ENCODE measurements around the gene SACS.
"Not testable (repeated sequence)": the region's sequence is repeated elsewhere in the genome, so short reads cannot be mapped to it uniquely, and the experiment has no call there.

The SACS gene

GRCh38 chr13:23401156-23401555, 32.3 kb downstream of the SACS start:
- DNase-seq, result not testable (repeated sequence)

- no peak for DNase-seq
Observed at GRCh38 chr13:23399347-23399746, 34.2 kb downstream of the SACS start.

- DNase-seq, result no peak
Observed at GRCh38 chr13:23394821-23395220, 38.7 kb downstream of the SACS start.

GRCh38 chr13:23392925-23393645, 40.4 kb downstream of the SACS start:
- DNase-seq, result no peak

- no peak for DNase-seq
Observed at GRCh38 chr13:23392313-23392712, 41.2 kb downstream of the SACS start.

- no peak for DNase-seq
Observed at GRCh38 chr13:23391752-23392151, 41.8 kb downstream of the SACS start.

- DNase-seq, result no peak
Observed at GRCh38 chr13:23386533-23386932, 47.0 kb downstream of the SACS start.

GRCh38 chr13:23385931-23386330, 47.6 kb downstream of the SACS start:
- DNase-seq, result no peak

GRCh38 chr13:23384111-23384510, 49.4 kb downstream of the SACS start:
- no peak for DNase-seq

GRCh38 chr13:23383151-23383550, 50.4 kb downstream of the SACS start:
- no peak for DNase-seq

- DNase-seq, result no peak
Observed at GRCh38 chr13:23381866-23382265, 51.6 kb downstream of the SACS start.

GRCh38 chr13:23380534-23380933, 53.0 kb downstream of the SACS start:
- no peak for DNase-seq

GRCh38 chr13:23377983-23378632, 55.4 kb downstream of the SACS start:
- DNase-seq, result no peak

GRCh38 chr13:23377579-23377978, 55.9 kb downstream of the SACS start:
- no peak for DNase-seq

- DNase-seq, result peak; percentile 83
Observed at GRCh38 chr13:23375001-23375971, 58.2 kb downstream of the SACS start.

GRCh38 chr13:23372264-23372906, 61.1 kb downstream of the SACS start:
- DNase-seq, result no peak

GRCh38 chr13:23367907-23368306, 65.6 kb downstream of the SACS start:
- no peak for DNase-seq

- no peak for DNase-seq
Observed at GRCh38 chr13:23365652-23366051, 67.8 kb downstream of the SACS start.

- no peak for DNase-seq
Observed at GRCh38 chr13:23359882-23360281, 73.6 kb downstream of the SACS start.

- DNase-seq, result no peak
Observed at GRCh38 chr13:23357349-23357748, 76.2 kb downstream of the SACS start.

- DNase-seq, result peak; percentile 13
Observed at GRCh38 chr13:23356368-23356767, 77.1 kb downstream of the SACS start.

GRCh38 chr13:23354520-23354919, 79.0 kb downstream of the SACS start:
- no peak for DNase-seq

- no peak for DNase-seq
Observed at GRCh38 chr13:23352161-23352560, 81.3 kb downstream of the SACS start.

Measured in NCI-H146 (cell line).